ENCODE data around the gene SEC14L1.

GRCh38 chr17:77212081-77212832 lies 71.5 kb downstream of the SEC14L1 start:
- TF ChIP-seq POLR2A (IDR thresholded peaks at IDR 0.05) (no peak), CTCF (IDR thresholded peaks at IDR 0.05) (no peak)
